HL-60 (cell line): ENCODE measurements around the gene MYEOV.

Experiments used
- DNase-seq, 2 experiments: peaks; one replicate each; pipeline ENCODE4 v3.0.0-alpha.2; 2010 to 2020; ENCODE audit warnings: low read depth in 1 of 2, low spot score in 1 of 2
- H3K27ac ChIP-seq: fragments of 250-450 bp; sonication (Bioruptor Pico); replicated peaks from 2 replicates; pipeline ENCODE4 v1.5.1; 2020; ENCODE audit warnings: mild to moderate bottlenecking, moderate library complexity
- H3K27me3 ChIP-seq: fragments of 250-450 bp; sonication (Bioruptor Pico); 2 replicates; pipeline ENCODE4 v1.5.1; 2021; ENCODE audit warnings: mild to moderate bottlenecking, moderate library complexity; ENCODE audit not compliant: insufficient read depth, poor library complexity, severe bottlenecking
- H3K4me3 ChIP-seq: replicated peaks from 2 replicates; pipeline ENCODE4 v1.5.1; 2011; ENCODE audit warnings: mild to moderate bottlenecking, control low read depth, low read length; ENCODE audit not compliant: insufficient read depth
- GABPA ChIP-seq: IDR thresholded peaks from 2 replicates; pipeline ENCODE4 v1.6.1; 2012; ENCODE audit warnings: low read depth
- POLR2AphosphoS5 ChIP-seq: IDR thresholded peaks from 2 replicates; pipeline ENCODE4 v1.6.1; 2012; ENCODE audit warnings: low read depth
- SPI1 ChIP-seq: IDR thresholded peaks from 2 replicates; pipeline ENCODE4 v1.6.1; 2012; ENCODE audit warnings: low read depth, mild to moderate bottlenecking, borderline replicate concordance
- TF ChIP-seq, protein P1 (sequence below): IDR thresholded peaks from 2 replicates; pipeline ENCODE4 v1.6.1; 2012; ENCODE audit warnings: low read depth; ENCODE audit not compliant: insufficient replicate concordance
- TF ChIP-seq, protein P2 (sequence below): IDR thresholded peaks from one replicate; pipeline ENCODE4 v1.5.1; 2011; ENCODE audit warnings: low read length, control low read depth, inconsistent platforms; ENCODE audit not compliant: insufficient read depth

MYEOV gene

DNA sequence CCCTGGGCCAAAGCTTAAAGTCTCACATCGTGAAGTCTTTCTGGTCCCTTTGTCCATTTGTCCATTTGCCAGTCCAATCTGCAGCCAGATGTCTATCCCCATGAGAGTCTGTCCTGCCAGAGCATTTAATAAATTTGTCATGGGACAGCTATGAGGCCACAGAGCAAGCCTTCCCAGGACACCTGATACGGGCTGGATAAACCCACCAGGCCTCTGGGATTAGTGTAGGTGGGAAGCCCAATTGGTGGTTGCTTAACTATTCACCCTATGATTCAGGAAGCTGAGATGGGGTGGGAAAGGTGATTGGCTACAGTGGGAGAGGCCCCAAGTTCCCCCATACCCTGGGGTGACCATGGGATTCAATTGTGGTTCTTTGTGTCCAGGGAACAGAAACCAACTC lies 39.9 kb downstream of the MYEOV start:
- no peaks in the 10 kb centered on the region for H3K27me3 ChIP-seq
- H3K4me3 ChIP-seq, result no peak overlapping the region
- no peak for TF ChIP-seq POLR2AphosphoS5
- TF ChIP-seq SPI1, result no peak
- TF ChIP-seq, protein P1, sequence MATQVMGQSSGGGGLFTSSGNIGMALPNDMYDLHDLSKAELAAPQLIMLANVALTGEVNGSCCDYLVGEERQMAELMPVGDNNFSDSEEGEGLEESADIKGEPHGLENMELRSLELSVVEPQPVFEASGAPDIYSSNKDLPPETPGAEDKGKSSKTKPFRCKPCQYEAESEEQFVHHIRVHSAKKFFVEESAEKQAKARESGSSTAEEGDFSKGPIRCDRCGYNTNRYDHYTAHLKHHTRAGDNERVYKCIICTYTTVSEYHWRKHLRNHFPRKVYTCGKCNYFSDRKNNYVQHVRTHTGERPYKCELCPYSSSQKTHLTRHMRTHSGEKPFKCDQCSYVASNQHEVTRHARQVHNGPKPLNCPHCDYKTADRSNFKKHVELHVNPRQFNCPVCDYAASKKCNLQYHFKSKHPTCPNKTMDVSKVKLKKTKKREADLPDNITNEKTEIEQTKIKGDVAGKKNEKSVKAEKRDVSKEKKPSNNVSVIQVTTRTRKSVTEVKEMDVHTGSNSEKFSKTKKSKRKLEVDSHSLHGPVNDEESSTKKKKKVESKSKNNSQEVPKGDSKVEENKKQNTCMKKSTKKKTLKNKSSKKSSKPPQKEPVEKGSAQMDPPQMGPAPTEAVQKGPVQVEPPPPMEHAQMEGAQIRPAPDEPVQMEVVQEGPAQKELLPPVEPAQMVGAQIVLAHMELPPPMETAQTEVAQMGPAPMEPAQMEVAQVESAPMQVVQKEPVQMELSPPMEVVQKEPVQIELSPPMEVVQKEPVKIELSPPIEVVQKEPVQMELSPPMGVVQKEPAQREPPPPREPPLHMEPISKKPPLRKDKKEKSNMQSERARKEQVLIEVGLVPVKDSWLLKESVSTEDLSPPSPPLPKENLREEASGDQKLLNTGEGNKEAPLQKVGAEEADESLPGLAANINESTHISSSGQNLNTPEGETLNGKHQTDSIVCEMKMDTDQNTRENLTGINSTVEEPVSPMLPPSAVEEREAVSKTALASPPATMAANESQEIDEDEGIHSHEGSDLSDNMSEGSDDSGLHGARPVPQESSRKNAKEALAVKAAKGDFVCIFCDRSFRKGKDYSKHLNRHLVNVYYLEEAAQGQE, result no peak
- TF ChIP-seq GABPA, result no peak
- TF ChIP-seq, protein P2, sequence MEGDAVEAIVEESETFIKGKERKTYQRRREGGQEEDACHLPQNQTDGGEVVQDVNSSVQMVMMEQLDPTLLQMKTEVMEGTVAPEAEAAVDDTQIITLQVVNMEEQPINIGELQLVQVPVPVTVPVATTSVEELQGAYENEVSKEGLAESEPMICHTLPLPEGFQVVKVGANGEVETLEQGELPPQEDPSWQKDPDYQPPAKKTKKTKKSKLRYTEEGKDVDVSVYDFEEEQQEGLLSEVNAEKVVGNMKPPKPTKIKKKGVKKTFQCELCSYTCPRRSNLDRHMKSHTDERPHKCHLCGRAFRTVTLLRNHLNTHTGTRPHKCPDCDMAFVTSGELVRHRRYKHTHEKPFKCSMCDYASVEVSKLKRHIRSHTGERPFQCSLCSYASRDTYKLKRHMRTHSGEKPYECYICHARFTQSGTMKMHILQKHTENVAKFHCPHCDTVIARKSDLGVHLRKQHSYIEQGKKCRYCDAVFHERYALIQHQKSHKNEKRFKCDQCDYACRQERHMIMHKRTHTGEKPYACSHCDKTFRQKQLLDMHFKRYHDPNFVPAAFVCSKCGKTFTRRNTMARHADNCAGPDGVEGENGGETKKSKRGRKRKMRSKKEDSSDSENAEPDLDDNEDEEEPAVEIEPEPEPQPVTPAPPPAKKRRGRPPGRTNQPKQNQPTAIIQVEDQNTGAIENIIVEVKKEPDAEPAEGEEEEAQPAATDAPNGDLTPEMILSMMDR, result no peak
- DNase-seq, result no peak
- H3K27ac ChIP-seq, result no peak overlapping the region

DNA sequence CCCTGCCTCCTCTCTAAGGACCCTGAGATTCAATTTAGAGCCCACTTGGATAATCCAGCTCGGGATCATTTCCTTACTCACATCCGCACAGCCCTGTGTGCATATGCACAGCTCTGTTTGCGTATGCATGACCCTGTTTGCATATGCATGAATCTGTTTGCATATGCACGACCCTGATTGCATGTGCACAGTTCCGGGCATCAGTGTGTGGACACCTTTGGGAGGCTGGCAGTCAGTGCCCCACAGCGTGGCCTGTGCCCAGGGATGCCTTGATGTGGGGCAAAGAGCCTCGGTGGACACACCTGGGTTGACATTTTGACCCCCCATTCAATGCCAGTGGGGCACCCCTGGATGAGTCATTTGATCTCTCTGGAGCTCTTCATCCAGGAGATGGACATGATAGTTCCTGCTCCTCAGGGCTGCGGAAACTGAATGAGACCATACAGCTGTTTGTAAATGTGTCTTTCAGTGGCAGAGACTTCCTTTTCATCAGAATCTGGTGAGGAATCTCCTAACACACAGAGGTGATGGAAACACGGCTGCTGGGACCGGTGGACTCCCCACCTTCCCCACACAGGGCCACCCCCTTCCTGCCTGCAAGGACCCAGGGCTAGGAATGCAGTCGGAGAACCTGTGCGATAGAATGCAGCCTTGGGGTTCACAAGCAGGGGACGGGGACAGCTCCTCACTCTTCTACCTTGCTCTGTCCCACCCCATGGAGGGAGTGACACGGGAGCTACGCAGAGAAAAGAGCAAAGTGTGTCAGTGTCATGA lies 41.2 kb downstream of the MYEOV start:
- no peak for DNase-seq
- no peak for TF ChIP-seq POLR2AphosphoS5
- TF ChIP-seq, protein P1, result no peak
- Histone ChIP-seq H3K27ac (no peak overlapping the region), H3K4me3 (no peak overlapping the region), H3K27me3 (no peaks in the 10 kb centered on the region)

DNA sequence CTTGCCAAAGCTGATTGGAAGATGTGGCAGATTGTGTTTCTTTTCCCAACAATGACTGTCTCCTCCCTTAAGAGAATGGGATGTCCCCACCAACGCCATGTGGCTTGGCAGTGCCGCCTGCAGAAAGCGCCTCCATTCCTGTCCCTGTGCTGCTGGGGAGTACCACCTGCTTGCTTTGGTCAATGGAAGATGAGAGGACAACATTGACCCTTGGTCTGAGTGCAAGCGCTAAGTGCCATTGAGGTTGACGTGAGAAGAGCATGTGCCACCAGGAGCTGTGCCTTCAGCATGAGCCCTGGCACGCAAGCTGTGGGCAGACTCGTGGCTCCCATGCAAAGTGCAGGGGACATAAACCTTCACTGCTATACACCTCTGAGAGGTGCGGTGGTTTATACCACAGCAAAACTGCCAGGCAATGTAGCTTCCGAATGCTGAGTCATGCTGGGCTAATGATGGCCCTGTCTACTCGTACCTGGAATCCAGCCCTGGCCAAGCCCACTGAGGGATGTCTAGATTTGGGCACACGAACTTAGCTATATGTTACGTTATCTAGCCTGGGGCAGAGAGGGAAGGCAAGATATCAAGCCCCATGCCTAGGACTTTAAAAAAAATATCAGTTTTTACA lies 41.9 kb downstream of the MYEOV start:
- Histone ChIP-seq H3K27ac (no peak overlapping the region), H3K27me3 (no peaks in the 10 kb centered on the region), H3K4me3 (no peak overlapping the region)
- TF ChIP-seq, protein P1, result no peak
- TF ChIP-seq POLR2AphosphoS5, result no peak
- no peak for TF ChIP-seq GABPA
- TF ChIP-seq, protein P2, result no peak
- TF ChIP-seq SPI1, result no peak
- no peak for DNase-seq
